T-helper 2 cell treated with Interferon-gamma antibody and Interleukin-4, amounts not matched to agents 100 ng/mL and 5 ng/mL, for 36 hours (primary cell): ENCODE results near the gene CD300LF. TPM values are rescaled to one million over a fixed set of nuclear protein-coding genes. Genes with fewer than 3 reads are reported as not detected.

Experiments
- intact Hi-C: fragments of 100-400 bp; cut with micrococcal nuclease; formaldehyde crosslinking; loops from one replicate; pipeline ENCODE4 v1.15.1; 2023
- total RNA-seq: library from RNA; stranded (reverse); gene quantifications from 2 replicates; pipeline ENCODE4 v1.2.3, GENCODE V29; 2022

The CD300LF gene
- total RNA-seq, 1 donor from 2014 or later, result not detected

- intact Hi-C loops, result no loop called here
Measured at GRCh38 chr17:74746376-74746775, 33.7 kb upstream of the CD300LF start.

GRCh38 chr17:74745548-74746177 lies 32.9 kb upstream of the CD300LF start:
- intact Hi-C loops, result loop anchor here (2.0 kb wide), 2 partner anchors 13 to 117 kb away; no protein-coding TSS in a partner anchor

- intact Hi-C loops, result loop anchor here (1.0 to 2.0 kb wide), 3 partner anchors 14 to 118 kb away; no protein-coding TSS in a partner anchor
Measured at GRCh38 chr17:74744714-74745547, 32.2 kb upstream of the CD300LF start.

- intact Hi-C loops, result loop anchor here (1.0 to 2.0 kb wide), 3 partner anchors 14 to 118 kb away; no protein-coding TSS in a partner anchor
Measured at GRCh38 chr17:74744349-74744713, 31.6 kb upstream of the CD300LF start.

GRCh38 chr17:74743755-74744154 lies 31.0 kb upstream of the CD300LF start:
- intact Hi-C loops, result loop anchor here (1.0 to 2.0 kb wide), 3 partner anchors 15 to 119 kb away; no protein-coding TSS in a partner anchor

GRCh38 chr17:74742978-74743545 lies 30.3 kb upstream of the CD300LF start:
- intact Hi-C loops, result no loop called here

- intact Hi-C loops, result no loop called here
Measured at GRCh38 chr17:74742153-74742515, 29.4 kb upstream of the CD300LF start.

- intact Hi-C loops, result no loop called here
Measured at GRCh38 chr17:74740641-74741387, 28.1 kb upstream of the CD300LF start.

- intact Hi-C loops, result no loop called here
Measured at GRCh38 chr17:74740173-74740572, 27.4 kb upstream of the CD300LF start.

GRCh38 chr17:74739227-74739831 lies 26.6 kb upstream of the CD300LF start:
- intact Hi-C loops, result loop anchor here (5.0 kb wide), 1 partner anchor 67 kb away; no protein-coding TSS in a partner anchor

- intact Hi-C loops, result loop anchor here (1.0 to 5.0 kb wide), 2 partner anchors 10 to 66 kb away; partner anchors contain the start of gene NHERF1
Measured at GRCh38 chr17:74738051-74738996, 25.6 kb upstream of the CD300LF start.

- intact Hi-C loops, result loop anchor here (1.0 to 5.0 kb wide), 4 partner anchors 11 to 80 kb away; partner anchors contain the start of gene NHERF1
Measured at GRCh38 chr17:74737299-74738050, 24.8 kb upstream of the CD300LF start.

GRCh38 chr17:74736513-74737298 lies 24.0 kb upstream of the CD300LF start, which contains the start of gene RAB37:
RAB37 (plus strand) TSS chr17:74737256; CDS start chr17:74737273, 17 bp downstream.
- intact Hi-C loops, result loop anchor here (1.0 to 5.0 kb wide), 3 partner anchors 48 to 79 kb away; no protein-coding TSS in a partner anchor

- intact Hi-C loops, result no loop called here
Measured at GRCh38 chr17:74734256-74734655, 21.5 kb upstream of the CD300LF start.

GRCh38 chr17:74733365-74734122 lies 20.8 kb upstream of the CD300LF start:
- intact Hi-C loops, result no loop called here

GRCh38 chr17:74732042-74732867 lies 19.5 kb upstream of the CD300LF start:
- intact Hi-C loops, result no loop called here

GRCh38 chr17:74731347-74731605 lies 18.6 kb upstream of the CD300LF start:
- intact Hi-C loops, result no loop called here
